Glutamatergic neuron (in vitro differentiated cells): Measurements from ENCODE around the gene C1QL3. TPM values are rescaled to one million over a fixed set of nuclear protein-coding genes. Genes with fewer than 3 reads are reported as not detected.

Experiments
- DNase-seq: peaks from one replicate; pipeline ENCODE4 v3.0.0; 2022
- H3K27ac Mint-ChIP-seq: one replicate; pipeline ENCODE4 v1.8.0; 2020; ENCODE audit warnings: mild to moderate bottlenecking, mixed read lengths, inconsistent platforms; ENCODE audit not compliant: unreplicated experiment
- H3K27me3 Mint-ChIP-seq: one replicate; pipeline ENCODE4 v1.8.0; 2020; ENCODE audit warnings: mild to moderate bottlenecking, moderate library complexity, mixed read lengths, inconsistent platforms; ENCODE audit not compliant: unreplicated experiment
- H3K36me3 Mint-ChIP-seq: one replicate; pipeline ENCODE4 v1.8.0; 2020; ENCODE audit warnings: mild to moderate bottlenecking, mixed read lengths, inconsistent platforms; ENCODE audit not compliant: unreplicated experiment
- H3K4me1 Mint-ChIP-seq: one replicate; pipeline ENCODE4 v1.8.0; 2020; ENCODE audit warnings: mild to moderate bottlenecking, low read depth, mixed read lengths, inconsistent platforms; ENCODE audit not compliant: unreplicated experiment
- H3K4me3 Mint-ChIP-seq: one replicate; pipeline ENCODE4 v1.8.0; 2020; ENCODE audit warnings: mild to moderate bottlenecking, mixed read lengths, inconsistent platforms; ENCODE audit not compliant: unreplicated experiment
- H3K9me3 Mint-ChIP-seq: one replicate; pipeline ENCODE4 v1.8.0; 2020; ENCODE audit warnings: mild to moderate bottlenecking, moderate library complexity, mixed read lengths, inconsistent platforms; ENCODE audit not compliant: unreplicated experiment
- CTCF ChIP-seq: fragments of 200-600 bp; sonication (generic); IDR thresholded peaks from one replicate; pipeline ENCODE4 v1.5.0; 2021; ENCODE audit not compliant: partially characterized antibody, unreplicated experiment
- long read RNA-seq: library from polyadenylated mRNA; unstranded; transcript quantifications from one replicate; pipeline ENCODE4 v2.0.0, GENCODE V29; 2020; ENCODE audit not compliant: unreplicated experiment
- total RNA-seq: library from RNA; stranded (reverse); fragmentation: NEBNext Ultra II Directional; extraction: Animal tissue kit (Norgen Biotek cat#: 25700); gene quantifications from one replicate; pipeline ENCODE4 v1.2.1, GENCODE V29; 2021; ENCODE audit not compliant: unreplicated experiment

Gene C1QL3
- total RNA-seq, result not detected
- long read RNA-seq, result 0 reads

- Mint-ChIP-seq H3K4me1 (peaks cover 3% of the 10 kb centered on the region), H3K9me3 (peaks cover 6% of the 10 kb centered on the region), H3K4me3 (peak within 1 kb of the TSS; percentile 83), H3K27ac (no peak within 1 kb of the TSS), H3K27me3 (peaks cover 15% of the 10 kb centered on the region), H3K36me3 (no peaks in the 10 kb centered on the region)
- TF ChIP-seq CTCF, result no peak
- peak; percentile 51 for DNase-seq
Observed at GRCh38 chr10:16521311-16522016, at the start of gene C1QL3. Gene C1QL3, minus strand, starts transcription at chr10:16521879. Its CDS starts 814 bp downstream, at chr10:16521065.

GRCh38 chr10:16570731-16571130 lies 49.1 kb upstream of the C1QL3 start:
- DNase-seq, result no peak
- no peaks in the 10 kb centered on the region for H3K9me3 Mint-ChIP-seq
- H3K27me3 Mint-ChIP-seq, result no peaks in the 10 kb centered on the region
- no peaks in the 10 kb centered on the region for H3K36me3 Mint-ChIP-seq
- no peaks in the 10 kb centered on the region for H3K4me1 Mint-ChIP-seq
- H3K4me3 Mint-ChIP-seq, result no peak overlapping the region
- H3K27ac Mint-ChIP-seq, result no peak overlapping the region
- TF ChIP-seq CTCF, result no peak

GRCh38 chr10:16566202-16566805 lies 44.6 kb upstream of the C1QL3 start:
- H3K4me3 Mint-ChIP-seq, result no peak overlapping the region

GRCh38 chr10:16565604-16566003 lies 43.9 kb upstream of the C1QL3 start:
- H3K36me3 Mint-ChIP-seq, result no peaks in the 10 kb centered on the region
- H3K27me3 Mint-ChIP-seq, result peaks cover 2% of the 10 kb centered on the region
- no peak for DNase-seq
- no peak overlapping the region for H3K27ac Mint-ChIP-seq
- H3K9me3 Mint-ChIP-seq, result peaks cover 2% of the 10 kb centered on the region
- no peak for TF ChIP-seq CTCF
- H3K4me3 Mint-ChIP-seq, result no peak overlapping the region
- H3K4me1 Mint-ChIP-seq, result no peaks in the 10 kb centered on the region

More at GRCh38 chr10:16566202-16566805, 44.6 kb upstream of the C1QL3 start:
- Mint-ChIP-seq H3K27ac (no peak overlapping the region), H3K27me3 (peaks cover 2% of the 10 kb centered on the region), H3K36me3 (no peaks in the 10 kb centered on the region), H3K9me3 (peaks cover 2% of the 10 kb centered on the region), H3K4me1 (no peaks in the 10 kb centered on the region)
- no peak for TF ChIP-seq CTCF
- no peak for DNase-seq

GRCh38 chr10:16562891-16563290 lies 41.2 kb upstream of the C1QL3 start:
- H3K4me1 Mint-ChIP-seq, result no peaks in the 10 kb centered on the region
- peaks cover 2% of the 10 kb centered on the region for H3K27me3 Mint-ChIP-seq
- peaks cover 2% of the 10 kb centered on the region for H3K9me3 Mint-ChIP-seq
- TF ChIP-seq CTCF, result no peak
- no peak overlapping the region for H3K4me3 Mint-ChIP-seq
- no peak for DNase-seq
- peaks cover 9% of the 10 kb centered on the region for H3K36me3 Mint-ChIP-seq
- H3K27ac Mint-ChIP-seq, result no peak overlapping the region
